Central memory CD4-positive, alpha-beta T cell (primary cell): Measurements from ENCODE around the gene PIBF1.
"Not testable (repeated sequence)": the region's sequence is repeated elsewhere in the genome, so short reads cannot be mapped to it uniquely, and the experiment has no call there.

ENCODE experiments used
- DNase-seq: peaks from one replicate; pipeline ENCODE4 v3.0.0; 2022

PIBF1 gene

DNA sequence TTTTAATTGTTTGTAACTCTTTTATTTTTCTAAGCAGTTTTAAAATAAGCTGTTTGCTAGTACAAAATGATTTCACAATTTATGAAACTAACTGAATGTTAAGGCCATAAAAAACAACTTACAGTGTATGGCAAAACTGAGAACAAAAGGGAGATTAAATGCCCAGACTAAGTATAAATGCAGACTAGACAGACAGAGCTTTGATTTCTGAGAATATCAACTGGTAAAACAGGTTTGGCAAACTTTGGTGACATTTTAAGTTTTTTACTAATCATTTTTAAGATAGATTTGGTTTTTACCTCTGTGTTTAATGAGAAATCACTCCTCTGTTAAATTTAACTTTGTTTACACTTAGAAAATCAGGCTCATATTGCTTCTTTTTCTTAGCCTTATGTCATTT is 149.4 kb downstream of the PIBF1 start:
- DNase-seq, result no peak

DNA sequence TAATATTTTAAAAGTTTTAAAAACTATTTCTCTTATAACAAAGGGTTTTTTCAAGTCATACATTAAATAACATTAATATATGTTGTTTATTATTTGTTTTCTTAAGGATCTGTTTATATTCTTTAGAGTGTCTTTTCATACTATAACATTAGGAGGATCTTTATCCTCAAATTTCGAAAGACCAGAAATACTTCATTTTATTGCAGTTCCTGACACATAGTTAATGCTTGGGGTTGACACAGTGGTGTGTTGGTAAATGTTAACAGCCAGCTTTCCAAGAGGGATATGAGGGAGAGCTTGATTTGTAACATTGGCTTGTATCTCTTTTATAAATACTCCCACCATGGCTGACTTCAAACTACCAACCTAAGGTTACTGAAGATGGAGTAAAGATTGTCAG is 150.3 kb downstream of the PIBF1 start:
- no peak for DNase-seq

DNA sequence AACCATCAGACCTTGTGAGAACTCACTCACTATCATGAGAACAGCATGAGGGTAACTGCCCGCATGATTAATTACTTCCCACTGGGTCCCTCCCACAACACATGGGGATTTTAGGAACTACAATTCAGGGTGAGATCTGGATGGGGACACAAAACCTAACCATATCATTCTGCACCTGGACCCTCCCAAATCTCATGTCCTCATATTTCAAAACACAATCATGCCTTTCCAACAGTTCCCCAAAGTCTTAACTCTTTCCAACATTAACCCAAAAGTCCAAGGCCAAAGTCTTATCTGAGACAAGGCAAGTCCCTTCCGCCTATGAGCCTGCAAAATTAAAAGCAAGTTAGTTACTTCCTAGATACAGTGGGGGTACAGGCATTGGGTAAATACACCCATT is 164.3 kb downstream of the PIBF1 start:
- DNase-seq, result not testable (repeated sequence)

DNA sequence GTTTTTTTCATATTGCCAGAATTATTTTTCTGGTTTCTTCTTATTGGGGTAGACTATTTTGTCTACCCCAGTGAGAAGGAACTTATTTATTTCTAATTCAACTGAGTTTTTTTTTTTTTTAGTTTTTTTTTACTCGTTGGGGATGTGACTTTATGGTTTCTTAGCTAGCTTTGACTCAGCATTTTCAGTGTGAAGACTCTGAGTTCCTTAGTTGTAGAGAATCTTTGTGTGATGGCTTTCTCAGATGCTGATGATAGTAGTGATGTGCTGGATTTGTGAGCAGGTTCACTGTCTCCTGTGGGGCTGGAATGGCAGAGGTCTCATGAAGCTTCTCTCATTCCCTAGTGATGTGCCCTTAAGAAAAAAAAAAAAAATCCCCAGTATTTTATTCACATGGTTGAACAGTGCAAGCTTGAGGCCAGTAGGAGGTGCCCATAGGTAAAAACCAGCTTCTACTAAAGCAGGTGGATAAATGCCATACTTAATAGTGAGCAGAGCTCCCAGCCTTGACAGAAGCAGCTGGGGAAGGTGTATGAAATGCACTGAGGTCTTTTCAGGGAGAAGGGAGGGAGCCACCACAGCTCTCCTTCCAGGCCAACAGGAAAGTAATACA is 170.7 kb downstream of the PIBF1 start:
- DNase-seq, result no peak

DNA sequence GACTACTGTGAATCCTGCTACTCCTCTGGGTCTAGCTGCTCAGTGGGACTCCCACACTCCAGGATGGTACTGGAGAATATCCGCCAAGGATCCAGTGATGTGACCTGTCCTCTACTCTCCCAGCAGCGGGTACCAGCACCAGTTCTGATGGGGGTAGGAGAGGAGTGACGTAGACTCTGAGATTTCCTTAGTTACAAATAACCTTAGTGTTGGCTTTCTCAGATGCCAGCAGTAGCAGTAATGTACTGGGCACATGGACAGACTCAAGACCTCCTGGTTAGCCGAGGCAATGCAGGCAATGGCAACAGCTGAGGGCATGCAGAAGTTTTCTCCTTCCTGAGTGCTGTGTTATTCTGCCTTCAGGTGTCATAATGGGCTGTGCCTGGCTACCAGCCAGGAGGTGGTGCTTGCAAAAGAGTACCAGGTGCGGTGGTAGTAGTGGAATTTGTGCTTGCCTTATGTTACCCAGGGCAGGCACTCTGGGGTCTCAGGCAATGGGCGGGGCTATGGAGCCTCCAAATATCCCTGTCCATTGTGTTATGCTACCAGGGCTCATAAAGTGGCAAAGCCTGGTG is 171.5 kb downstream of the PIBF1 start:
- DNase-seq, result no peak

DNA sequence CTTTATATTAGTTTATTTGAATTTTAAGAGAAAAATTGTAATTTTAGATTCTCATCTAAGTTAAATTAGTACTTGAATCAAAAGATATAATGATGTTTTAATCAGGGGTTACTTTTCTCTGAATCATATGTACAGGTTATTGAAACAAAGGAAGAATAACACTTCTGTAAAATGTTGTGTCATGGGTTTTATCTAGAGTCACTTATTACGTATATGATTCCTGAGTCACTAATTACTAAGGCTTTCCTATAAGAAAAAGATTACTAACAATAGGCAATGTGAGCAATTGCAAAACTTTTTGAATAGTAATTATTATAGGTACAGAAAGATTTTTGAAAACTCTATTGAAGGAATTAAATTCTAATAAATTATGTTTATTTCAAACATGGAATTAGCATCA is 177.7 kb downstream of the PIBF1 start:
- DNase-seq, result no peak

DNA sequence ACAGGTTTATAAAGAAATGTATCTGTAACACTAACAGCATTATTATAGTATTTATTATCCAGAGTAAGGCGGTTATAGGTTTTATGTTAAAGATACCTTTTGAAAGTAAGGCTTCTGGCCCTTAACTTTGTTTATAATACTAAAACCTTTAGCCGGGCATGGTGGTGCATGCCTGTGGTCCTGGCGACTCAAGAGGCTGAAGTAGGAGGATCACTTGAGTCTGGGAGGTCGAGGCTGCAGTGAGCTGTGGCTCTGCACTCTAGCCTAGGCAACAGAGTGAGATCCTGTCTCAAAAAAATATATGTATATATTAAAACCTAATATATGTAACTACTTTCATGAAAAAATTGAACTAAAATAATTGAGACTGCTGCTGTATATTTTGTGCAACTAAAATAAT is 178.2 kb downstream of the PIBF1 start:
- DNase-seq, result no peak

DNA sequence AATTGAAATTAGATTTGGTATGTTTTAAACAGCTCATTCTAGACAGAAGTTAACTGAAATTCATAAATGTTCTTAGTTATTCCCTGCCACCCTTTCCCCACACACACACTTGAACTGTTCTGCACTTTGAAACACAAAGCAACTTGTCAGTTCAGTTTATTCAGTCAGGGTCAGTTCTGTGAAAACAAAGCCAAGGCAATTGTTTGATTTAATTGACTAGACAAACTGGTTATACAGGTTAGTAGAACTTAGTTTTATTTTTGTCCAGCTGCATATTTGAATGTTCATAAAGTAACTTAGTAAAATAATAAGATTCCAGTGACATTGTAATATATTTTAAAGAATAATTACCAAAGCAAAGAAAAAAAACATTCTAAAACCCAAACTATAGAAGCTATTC is 178.6 kb downstream of the PIBF1 start:
- no peak for DNase-seq

DNA sequence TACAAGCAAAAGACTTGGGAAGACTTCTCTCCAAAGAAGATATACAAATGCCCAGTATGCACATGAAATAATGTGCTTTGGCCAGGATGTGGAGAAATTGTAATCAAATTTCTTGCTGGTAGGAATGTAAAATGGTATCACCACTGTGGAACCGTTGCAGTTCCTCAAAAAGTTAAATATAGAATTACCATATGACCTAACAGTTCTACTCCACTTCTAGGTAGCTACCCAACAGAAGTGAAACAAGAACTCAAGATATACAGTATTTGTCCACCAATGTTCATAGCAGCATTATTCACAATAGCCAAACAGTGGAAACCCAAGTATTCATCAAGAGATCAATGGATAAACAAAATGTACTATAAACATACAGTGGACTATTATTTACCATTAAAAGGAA is 181.8 kb downstream of the PIBF1 start:
- DNase-seq, result no peak

DNA sequence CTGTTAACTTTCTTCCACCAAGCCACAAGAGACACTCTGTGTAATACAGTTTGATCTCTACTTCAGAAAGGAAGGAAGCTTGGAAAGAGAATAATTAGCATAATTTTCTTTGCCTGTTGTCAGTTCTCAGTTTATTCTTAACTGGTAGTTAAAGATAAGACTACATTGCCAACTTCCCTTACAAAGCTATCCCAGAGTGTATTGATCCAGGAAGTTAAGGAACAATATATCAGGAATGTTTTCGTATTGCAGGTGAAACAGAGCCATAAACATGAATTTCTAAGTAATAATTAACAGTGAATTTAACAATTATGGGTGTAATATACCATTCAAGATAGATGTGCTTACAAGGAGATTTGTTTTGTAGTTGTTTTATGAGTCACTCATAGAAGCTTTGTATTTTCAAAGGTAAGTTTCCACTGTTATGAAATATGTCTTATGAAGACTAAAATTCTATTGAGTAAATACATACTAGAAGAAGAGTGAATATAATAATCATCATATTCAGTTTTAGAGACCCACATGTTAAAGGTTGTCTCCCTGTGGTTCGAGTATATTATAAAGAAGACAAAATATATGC is 188.5 kb downstream of the PIBF1 start:
- no peak for DNase-seq

DNA sequence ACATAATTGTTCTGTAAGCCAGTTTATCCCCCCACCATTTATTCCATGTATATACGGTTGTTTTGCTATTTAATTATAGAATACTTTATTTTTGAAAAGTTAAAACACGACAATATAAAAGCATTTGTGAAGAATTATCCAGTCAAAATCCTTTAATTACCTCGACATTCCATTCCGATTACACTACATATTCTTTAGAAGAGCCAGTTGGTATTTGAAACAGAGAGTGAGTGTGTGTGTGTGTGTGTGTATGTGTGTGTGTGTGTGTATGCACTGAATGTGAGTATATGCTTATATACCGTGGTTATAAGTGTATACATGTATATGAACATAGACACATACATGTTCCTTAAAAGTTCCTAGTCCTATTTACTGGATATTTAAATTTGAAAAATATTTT is 189.0 kb downstream of the PIBF1 start:
- no peak for DNase-seq

DNA sequence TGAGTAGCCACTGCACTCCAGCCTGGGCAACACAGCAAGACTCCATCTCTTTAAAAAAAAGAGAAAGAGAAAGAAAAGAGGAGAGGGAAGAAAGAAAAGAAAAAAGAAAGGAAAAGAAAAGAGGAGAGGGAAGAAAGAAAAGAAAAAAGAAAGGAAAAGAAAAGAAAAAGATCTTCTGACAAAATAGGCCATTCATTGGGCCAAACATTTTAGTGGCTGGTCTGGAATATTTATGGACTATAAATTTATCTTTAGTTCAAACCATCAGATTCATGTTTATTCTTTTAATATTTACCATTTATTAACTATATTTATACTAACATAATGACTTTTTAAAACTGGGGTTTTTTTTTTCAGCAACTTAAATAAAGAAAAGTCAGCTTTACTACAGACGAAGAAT is 191.3 kb downstream of the PIBF1 start:
- no peak for DNase-seq

DNA sequence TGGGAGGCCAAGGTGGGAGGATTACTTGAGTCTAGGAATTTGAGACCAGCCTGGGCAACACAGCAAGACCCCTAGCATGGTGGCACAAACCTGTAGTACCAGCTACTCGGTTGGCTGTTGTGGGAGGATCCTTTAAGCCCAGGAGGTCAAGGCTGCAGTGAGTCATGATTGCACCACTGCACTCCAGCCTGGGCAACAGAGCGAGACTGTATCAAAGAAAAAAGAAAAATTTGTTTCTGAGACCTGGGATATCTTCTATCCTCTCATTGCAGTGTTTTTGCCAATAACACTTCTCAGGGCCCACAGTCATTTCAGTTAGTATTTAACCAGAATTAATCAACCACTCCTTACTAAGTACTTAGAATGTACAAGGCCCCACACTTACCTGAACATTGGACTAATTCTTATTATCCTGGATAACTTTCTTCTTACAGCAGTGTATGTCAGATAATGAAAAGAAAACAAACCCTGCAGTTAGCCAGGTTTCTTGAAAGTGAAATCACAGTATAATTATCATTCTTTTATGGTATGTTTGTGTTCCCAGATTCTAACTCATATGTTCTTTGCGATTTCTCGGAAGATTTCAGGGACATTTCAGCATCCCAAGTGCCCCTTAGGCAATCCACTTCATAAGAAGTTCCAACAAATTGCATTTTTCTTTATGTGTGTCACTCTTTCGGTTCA is 201.3 kb downstream of the PIBF1 start:
- DNase-seq, result no peak

DNA sequence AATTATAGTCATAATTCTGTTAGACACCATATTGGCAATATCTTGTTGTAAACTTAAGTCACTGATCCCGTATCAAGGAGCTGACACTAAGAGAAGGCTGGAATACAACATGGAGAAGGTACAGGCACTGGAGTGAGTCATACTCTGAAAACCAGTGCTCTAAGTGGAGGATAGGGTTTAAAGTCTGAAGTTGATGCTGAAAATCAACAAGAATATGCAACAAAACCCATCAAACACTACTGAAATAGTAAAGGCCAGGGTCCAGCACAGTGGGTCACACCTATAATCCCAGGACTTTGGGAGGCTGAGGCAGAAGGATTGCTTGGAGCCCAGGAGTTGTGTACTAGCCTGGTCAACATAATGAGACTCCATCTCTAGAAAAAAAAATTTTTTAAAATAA is 203.7 kb downstream of the PIBF1 start:
- DNase-seq, result no peak

DNA sequence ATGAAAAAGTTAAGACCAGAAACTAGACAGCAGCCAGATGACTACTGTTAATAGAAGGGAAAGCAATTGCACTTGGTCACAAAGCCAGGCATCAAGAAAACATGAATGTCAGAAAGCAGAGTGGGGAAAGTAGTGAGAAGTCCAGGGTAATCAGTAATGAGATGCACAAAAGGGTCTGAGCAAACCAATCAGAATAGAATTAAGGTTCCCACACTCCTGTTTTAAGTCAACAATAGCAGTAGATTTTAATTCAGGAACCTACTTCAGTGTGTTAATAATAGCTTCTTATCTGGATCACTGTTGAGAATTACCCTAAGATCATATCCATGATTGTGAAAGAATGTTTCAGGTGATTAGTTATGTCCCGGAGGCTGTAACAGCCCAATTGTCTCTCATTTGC is 204.3 kb downstream of the PIBF1 start:
- DNase-seq, result no peak

DNA sequence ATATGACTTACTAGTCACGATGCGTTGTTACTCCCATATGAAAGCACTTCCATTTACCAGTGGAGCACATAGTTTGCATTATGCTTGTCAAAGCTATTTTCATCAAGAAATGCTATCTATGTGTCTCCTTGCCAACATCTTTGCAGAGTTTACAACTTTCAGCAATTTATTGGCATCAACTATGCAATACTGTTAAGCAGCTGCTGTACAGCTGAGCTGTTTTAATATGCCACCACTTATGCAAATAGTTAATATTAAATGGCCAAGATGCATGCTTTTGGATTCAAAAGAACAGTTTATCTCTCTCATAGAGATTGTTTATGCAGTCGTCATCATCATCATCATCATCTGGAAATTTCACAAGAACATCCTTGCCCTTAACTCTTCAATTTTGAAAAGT is 209.0 kb downstream of the PIBF1 start:
- no peak for DNase-seq

DNA sequence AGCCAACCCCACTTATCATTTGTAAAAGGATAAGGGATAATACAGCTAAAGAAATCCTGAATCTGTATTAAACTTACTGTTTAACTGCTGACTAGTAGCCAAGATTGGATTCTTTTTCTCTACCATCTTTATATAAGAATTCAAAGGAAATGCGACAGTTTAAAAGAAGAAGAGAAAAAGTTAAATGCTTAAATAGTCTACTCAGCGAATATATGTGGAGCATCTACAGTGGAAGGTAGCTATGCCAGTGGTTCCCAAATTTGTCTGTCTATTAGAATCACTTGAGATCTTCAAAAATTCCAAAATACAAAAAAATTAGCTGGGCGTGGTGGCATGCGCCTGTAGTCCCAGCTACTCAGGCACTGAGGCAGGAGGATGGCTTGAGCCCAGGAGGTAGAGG is 216.1 kb downstream of the PIBF1 start:
- no peak for DNase-seq

DNA sequence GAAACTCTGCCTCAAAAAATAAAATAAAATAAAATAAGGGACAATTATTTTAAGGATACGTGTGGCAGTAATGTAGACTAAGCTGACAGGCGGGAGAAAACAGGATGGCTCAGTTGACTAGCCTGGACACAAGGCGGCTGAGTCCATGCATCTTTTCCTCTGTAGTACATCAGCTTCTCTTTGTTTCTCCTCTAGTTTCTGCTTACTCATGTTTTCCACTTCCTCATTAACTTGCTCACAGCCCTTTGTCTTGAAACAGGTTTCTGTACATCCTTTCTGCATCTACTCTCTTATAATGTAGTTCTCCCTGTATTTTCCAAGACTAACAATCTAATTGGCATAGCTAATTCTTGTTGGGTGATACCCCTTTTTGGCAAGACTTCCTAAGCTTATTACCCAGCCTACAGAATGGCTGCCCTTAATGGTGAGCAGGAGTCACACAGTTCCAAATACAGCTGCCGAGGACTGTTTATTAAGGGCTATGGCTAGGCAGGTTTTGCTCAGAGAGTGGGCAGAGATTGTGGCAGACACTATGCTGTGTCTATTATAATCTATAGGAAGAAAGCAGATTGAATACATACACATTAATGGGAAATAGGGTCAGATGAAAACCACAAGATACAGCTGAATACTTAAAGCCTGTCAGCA is 218.2 kb downstream of the PIBF1 start:
- no peak for DNase-seq

DNA sequence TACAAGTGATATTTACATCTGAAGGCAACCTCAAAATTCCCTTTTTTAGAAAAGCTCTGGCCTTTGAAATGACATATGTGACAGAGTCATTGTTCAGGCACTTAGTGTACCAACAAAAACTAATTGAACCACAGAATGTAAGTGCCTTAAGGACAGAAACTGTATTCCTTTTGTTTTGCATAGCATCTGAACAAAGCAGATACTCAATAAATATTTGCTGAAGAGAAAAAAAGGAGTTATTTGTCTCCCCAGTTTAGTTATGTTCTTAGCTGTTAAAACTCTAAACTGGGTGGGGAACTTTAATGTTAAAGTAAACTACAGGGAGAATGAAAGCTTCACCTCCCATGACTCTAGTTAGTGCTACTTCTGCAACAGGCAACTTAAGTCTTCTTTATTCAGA is 220.0 kb downstream of the PIBF1 start:
- no peak for DNase-seq

DNA sequence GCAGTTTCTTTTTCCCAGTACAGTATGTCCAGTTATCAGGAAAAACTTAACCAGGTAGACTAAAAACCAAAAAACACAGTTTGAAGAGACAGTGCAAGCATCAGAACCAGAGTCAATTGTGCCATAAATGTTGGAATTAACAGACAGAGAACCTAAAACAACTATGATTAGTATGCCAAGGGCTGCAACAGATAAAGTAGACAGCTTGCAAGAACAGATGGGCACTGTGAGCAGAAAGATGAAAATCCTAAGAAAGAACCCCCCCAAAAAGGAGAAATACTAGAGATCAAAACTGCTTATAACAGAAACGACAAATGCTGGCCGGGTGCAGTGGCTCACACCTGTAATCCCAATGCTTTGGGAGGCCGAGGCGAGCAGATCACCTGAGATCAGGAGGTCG is 229.8 kb downstream of the PIBF1 start:
- DNase-seq, result no peak

DNA sequence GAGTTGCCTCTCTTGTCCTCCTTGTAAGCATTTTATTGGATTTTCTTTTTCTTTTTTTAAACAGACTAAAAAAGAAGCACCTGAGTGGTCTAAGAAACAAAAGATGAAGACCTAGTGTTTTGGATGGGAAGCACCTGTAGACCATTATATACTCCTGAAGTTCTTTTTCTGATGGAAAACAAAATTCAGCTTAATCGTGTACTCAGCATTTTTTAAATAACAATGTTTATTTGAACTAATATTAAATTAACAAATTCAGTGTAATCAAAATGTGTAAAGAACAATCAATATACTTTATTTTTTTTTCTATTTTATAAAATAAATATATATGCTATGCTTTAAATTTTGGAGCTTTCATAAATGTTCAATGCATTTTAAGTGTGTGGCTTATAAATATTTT is 233.9 kb downstream of the PIBF1 start:
- DNase-seq, result no peak

DNA sequence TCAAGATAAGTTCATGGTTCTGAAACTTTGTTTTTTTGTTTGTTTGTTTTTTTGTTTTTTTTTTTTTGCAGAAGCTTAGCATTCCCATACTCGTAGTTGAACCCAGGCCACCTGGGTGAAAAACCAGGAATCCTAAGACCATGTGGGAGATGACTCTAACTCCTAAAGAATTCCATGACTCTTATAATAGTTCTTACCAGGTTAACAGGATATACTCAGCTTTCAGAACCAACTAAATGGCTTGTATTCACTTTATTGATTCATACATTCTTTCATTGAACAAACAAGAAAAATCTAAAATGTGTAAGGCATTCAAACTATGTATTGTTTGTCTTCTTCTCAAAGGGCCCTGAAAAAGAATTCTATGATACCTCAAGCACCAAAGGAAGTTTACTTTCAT is 236.4 kb downstream of the PIBF1 start:
- DNase-seq, result no peak

DNA sequence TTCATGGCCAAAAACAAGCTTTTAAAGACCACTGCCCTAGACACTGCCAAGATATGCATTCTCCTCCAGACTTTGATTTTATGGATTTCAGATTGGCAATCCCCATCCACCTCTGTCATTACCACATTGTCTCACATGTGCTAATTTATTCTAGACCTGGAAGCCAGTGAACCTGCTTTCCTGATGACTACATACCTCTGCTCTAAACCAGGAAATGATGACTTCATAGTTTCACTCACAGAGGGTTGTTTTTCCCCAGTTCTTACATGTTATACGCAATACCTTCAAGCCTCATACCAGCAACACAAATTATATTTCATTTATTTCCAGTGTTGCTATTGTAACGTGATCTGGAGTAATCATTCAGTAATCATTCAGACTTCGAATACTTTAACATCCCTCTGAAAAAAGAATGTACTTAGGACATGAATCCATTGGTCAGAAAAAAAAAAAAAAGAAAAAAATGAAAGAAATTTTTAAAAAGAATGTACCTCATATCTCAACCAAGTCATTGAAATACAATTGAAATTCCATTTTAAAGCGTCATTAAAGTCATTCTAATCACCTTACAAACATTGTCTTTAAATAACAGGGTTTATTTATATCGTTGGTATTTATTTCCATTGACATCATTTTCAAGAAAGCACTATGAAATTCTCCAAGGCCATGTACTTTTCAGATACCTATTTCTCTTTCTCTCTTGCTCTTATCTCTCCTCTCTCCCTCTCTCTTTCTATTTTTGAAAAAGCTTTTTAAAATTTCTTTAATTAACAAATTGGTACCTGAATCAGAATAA is 243.5 kb downstream of the PIBF1 start:
- DNase-seq, result no peak
